Astrocyte of the hippocampus (primary cell): ENCODE measurements around the gene ZFP57.
A peak's percentile ranks its signal among the peaks of the same experiment; 100 is the strongest.

ENCODE experiments used
- DNase-seq: peaks from one replicate; pipeline ENCODE4 v3.0.0; 2011; ENCODE audit warnings: low read depth, low spot score

Gene ZFP57

GRCh38 chr6:29626948-29627754 is 53.8 kb downstream of the ZFP57 start:
- DNase-seq: peak; percentile 38

- no peak for DNase-seq
Observed at GRCh38 chr6:29625337-29625930, 55.5 kb downstream of the ZFP57 start.

- DNase-seq: no peak
Observed at GRCh38 chr6:29624520-29624961, 56.4 kb downstream of the ZFP57 start.
